Measurements from ENCODE around the gene ITSN1.

ITSN1 gene

GRCh38 chr21:33808715-33809367 is 166.5 kb downstream of the ITSN1 start:
- no peak for DNase-seq (ENCODE audit: low read depth in 1 of 2, low spot score in 1 of 2)

- DNase-seq (ENCODE audit: low read depth in 1 of 2, low spot score in 1 of 2), result no peak
These were observed 168.5 kb downstream of the ITSN1 start for GRCh38 chr21:33810766-33811165.

- no peak for DNase-seq (ENCODE audit: low read depth in 1 of 2, low spot score in 1 of 2)
These were observed 169.1 kb downstream of the ITSN1 start for GRCh38 chr21:33811167-33812010.

- no peak for DNase-seq (ENCODE audit: low read depth in 1 of 2, low spot score in 1 of 2)
These were observed 171.6 kb downstream of the ITSN1 start for GRCh38 chr21:33813832-33814365.

GRCh38 chr21:33815143-33815707 is 172.9 kb downstream of the ITSN1 start:
- no peak for DNase-seq (ENCODE audit: low read depth in 1 of 2, low spot score in 1 of 2)

- no peak for DNase-seq (ENCODE audit: low read depth in 1 of 2, low spot score in 1 of 2)
These were observed 173.9 kb downstream of the ITSN1 start for GRCh38 chr21:33816174-33816573.

- DNase-seq (ENCODE audit: low read depth in 1 of 2, low spot score in 1 of 2), result no peak
These were observed 174.8 kb downstream of the ITSN1 start for GRCh38 chr21:33817138-33817537.

- DNase-seq (ENCODE audit: low read depth in 1 of 2, low spot score in 1 of 2), result no peak
These were observed 175.6 kb downstream of the ITSN1 start for GRCh38 chr21:33817663-33818451.

GRCh38 chr21:33820230-33820770 is 178.0 kb downstream of the ITSN1 start:
- no peak for DNase-seq (ENCODE audit: low read depth in 1 of 2, low spot score in 1 of 2)

- no peak for DNase-seq (ENCODE audit: low read depth in 1 of 2, low spot score in 1 of 2)
These were observed 178.5 kb downstream of the ITSN1 start for GRCh38 chr21:33820798-33821197.

- no peak for DNase-seq (ENCODE audit: low read depth in 1 of 2, low spot score in 1 of 2)
These were observed 179.4 kb downstream of the ITSN1 start for GRCh38 chr21:33821503-33822322.

GRCh38 chr21:33824156-33824941 is 182.0 kb downstream of the ITSN1 start:
- DNase-seq (ENCODE audit: low read depth in 1 of 2, low spot score in 1 of 2), result no peak

- no peak for DNase-seq (ENCODE audit: low read depth in 1 of 2, low spot score in 1 of 2)
These were observed 183.1 kb downstream of the ITSN1 start for GRCh38 chr21:33825419-33825818.

GRCh38 chr21:33825915-33826314 is 183.6 kb downstream of the ITSN1 start:
- DNase-seq (ENCODE audit: low read depth in 1 of 2, low spot score in 1 of 2), result no peak

- no peak for DNase-seq (ENCODE audit: low read depth in 1 of 2, low spot score in 1 of 2)
These were observed 185.8 kb downstream of the ITSN1 start for GRCh38 chr21:33828083-33828482.

- no peak for DNase-seq (ENCODE audit: low read depth in 1 of 2, low spot score in 1 of 2)
These were observed 186.3 kb downstream of the ITSN1 start for GRCh38 chr21:33828577-33828976.

GRCh38 chr21:33829844-33830243 is 187.5 kb downstream of the ITSN1 start:
- DNase-seq (ENCODE audit: low read depth in 1 of 2, low spot score in 1 of 2), result no peak

- no peak for DNase-seq (ENCODE audit: low read depth in 1 of 2, low spot score in 1 of 2)
These were observed 189.8 kb downstream of the ITSN1 start for GRCh38 chr21:33831962-33832659.
